HG03460 (cell line): ENCODE results near the gene TFAP2C.

Experiments used
- ATAC-seq: cut with Tn5 transposase; IDR thresholded peaks from one replicate; pipeline ENCODE4 v1.9.1; 2021; ENCODE audit not compliant: unreplicated experiment

The TFAP2C gene

DNA sequence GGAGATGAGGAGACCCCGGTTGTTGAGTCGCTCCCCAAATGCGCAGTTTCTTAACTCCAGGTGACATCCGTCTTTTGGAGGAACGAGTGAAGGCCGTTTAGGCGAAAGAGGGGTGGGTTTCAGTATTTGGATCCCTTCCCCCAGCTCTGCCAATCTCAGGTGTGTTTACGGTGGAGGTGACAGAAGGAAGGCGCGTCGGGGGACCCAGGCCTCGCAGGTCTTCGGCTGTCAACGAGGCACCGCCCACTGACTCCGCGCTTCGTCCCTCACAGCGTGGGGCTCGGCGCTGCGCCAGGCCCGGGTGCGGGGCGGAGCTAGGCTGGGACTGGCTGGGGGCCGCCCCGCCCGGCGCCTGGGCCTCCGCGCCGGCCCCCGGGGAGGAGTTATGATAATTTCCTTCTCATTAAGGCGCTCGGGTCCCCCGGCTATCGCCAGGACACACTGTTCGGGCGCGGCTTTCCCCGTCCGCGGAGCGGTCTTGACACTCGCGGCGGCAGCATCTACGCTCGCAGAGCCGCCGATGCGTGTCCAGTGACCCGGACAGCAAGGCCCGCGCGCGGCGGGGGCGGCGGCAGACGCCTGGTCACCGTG is at the start of gene TFAP2C:
TFAP2C (plus strand) TSS at position 434 of the 591 bp plus-strand sequence. CDS start 239 bp downstream, outside the sequence.
- ATAC-seq, result no peak

DNA sequence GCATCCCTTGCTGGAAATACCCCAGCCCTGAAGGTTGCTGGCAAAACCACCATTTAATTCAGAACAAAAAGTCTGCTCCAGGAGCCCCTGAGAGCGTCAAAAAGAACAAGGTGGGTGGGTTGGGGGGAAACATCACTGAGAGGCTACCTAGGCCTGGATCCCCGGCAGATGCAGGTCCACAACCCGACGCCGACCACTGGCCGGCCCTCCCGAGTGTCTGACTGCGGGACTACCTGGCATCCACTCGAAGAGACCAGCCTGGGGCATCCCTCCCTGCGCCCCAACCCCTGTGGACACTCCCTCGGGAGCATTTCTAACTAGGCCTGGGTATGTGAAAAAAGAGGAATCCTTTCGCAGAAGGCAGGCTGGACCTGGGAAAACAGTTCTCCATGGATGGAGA is 48.9 kb upstream of the TFAP2C start:
- no peak for ATAC-seq

DNA sequence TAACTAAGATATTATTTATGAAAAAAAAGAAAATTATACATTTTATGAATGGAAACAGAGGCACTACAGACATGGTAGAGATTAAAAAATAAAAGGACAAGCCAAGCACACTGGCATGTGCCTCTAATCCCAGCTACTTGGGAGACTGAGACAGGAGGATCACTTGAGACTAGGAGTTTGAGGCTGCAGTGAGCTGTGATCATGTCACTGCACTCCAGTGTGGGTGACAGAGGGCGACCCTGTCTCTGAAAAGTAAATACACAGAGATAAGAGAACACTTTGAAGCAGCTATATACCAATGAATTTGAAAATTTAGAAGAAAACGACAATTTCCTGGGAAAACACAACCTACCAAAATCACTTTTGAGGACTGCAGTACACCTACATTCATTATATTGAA is 47.4 kb upstream of the TFAP2C start:
- ATAC-seq, result no peak

DNA sequence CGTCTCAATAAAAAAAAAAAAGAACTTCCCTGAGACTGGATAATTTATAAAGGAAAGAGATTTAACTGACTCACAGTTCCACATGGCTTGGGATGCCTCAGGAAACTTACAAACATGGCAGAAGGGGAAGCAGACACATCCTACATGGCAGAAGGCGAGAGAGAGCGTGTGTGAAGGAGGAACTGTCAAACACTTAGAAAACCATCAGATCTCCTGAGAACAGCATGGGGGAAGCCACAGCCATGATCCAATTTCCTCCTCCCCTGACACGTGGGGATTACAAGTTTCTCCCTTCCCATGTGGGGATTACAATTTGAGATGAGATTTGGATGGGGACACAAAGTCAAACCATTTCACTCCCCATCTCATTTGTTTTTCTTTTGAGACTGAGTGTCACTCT is 46.6 kb upstream of the TFAP2C start:
- ATAC-seq, result no peak

DNA sequence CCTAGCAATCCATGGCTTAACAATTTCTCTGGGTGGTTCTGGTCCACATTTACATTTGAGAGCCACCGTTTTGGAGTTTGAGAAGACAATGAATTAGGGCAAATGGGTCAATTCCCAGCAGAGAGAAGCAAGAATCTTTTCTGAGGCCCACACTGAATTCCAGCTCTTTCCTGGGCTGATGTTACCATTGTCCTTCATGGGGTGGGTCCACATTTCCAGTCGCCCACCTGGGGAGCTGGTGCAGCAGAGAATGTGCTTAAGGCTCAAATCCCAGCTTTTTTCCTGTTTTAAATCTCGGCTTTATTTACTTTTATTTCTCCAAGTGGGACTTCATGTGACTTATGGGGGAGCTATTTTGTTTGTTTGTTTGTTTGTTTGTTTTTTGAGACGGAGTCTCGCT is 44.2 kb upstream of the TFAP2C start:
- no peak for ATAC-seq

DNA sequence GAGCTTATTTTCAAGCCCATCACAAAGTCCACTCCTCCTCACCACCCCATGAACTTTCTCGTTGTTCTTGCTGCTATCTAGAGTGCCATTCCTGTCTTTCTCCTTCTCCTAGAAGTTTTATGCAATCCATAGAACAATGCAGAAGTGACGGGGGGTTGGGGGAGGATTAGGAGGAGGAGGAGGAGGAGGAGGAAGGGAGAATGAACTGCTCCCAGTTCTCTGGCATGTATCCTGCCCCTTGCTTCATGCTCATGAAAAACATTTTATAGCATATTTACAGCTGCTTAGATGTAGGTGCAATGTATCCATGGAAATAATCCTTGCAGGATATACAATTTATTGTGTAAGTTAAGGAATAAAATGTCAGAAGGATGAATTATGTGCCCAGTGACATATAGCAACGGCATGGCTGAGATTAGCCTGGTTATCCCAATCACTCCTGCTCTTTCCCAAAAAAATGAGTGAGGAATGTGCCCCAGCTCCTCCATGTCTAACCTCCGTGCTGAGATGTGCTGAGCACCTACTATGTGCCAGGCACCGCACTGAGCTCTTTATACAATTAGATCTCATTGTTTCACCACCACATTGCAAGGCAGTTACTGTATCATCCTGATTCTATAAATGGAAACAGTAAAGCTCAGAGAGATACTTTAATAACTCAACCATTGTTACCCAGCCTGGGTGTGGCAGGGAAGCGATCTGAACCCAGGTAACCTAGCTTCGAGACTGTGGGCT is 41.6 kb upstream of the TFAP2C start:
- ATAC-seq, result no peak

DNA sequence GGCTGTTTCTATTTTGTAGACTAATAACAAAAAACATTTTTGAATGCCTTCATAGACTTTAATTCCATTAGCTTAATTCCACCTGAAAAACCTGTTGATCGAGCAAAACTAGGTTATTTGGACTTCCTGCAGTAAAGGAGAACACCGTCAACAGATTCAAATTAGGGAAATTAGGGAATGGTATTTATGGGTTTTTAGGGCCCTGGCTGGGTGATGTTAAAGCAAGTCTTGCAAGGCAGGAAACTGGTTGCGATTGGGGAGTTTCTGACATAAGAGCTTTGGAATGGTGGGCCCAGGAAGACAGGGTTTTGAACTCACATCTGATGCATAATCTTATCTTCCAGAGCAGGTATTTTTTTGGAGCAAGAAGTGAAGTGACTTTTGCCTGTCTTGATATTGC is 40.1 kb upstream of the TFAP2C start:
- ATAC-seq, result no peak

DNA sequence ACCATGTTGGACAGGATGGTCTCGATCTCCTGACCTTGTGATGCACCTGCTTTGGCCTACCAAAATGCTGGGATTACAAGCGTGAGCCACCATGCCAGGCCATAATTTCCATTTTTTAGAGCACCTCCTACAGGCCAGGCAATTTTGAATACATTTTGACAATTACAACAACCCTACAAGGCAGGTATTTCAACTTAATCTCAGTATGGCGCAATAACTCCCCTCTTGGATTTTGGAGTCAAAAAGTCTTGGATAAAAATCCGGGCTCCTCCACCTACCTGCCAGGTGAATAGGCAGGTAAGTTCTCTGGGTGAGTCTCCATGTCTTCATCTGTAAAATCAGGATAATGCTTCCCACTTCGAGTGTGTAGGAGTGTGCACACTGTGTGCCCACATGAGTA is 39.5 kb upstream of the TFAP2C start:
- no peak for ATAC-seq

DNA sequence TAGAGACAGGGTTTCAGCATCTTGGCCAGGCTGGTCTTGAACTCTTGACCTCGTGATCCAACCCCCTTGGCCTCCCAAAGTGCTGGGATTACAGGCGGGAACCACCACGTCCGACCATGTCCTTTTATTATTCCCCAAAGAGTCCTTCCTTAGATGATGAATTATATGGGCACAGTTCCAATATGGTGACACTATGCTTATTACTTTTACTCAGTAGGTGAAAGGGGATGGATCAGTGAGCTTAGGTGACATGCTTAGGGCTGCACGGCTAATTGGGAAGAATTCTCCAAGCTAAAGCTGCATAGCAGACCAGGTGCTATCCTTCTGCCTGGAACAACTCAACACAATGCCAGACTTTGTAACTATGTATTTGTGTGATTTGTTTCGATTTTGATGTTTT is 38.2 kb upstream of the TFAP2C start:
- no peak for ATAC-seq

DNA sequence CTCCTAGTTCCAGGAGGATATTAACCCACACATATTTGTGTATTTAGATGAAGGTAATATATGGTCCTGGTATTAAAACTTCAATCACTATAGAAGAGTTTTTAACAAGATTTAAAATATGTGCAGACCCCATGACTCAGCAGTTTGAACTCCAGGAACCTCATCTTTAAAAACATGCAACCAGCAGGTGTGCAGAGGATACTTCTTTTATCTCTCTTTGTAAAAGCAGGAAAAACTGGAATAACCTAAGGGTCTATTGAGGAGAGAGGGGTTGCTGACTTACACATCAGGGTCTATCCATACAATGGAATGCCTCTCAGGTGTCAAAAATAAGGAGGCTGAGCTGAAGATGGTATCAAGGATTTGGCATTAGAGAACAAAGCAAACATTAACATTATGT is 36.9 kb upstream of the TFAP2C start:
- no peak for ATAC-seq

DNA sequence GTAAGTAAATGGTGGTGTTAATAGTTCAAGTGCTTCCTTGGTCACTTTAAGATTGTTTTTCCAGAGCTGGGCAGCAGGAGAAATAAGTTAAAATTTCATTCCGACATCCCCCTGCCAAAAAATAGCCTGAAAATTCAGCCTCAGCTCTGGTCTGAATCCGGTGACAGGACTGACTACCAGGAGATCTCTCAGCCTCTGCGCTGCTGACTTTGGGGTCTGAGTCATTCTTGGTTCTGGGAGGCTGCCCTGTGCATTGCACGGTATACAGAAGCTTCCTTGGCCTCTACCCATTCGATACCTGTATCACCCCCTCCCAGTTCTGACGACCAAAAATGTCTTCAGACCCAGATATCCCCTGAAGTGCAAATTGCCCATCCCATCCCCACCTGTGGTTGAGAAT is 36.3 kb upstream of the TFAP2C start:
- no peak for ATAC-seq

DNA sequence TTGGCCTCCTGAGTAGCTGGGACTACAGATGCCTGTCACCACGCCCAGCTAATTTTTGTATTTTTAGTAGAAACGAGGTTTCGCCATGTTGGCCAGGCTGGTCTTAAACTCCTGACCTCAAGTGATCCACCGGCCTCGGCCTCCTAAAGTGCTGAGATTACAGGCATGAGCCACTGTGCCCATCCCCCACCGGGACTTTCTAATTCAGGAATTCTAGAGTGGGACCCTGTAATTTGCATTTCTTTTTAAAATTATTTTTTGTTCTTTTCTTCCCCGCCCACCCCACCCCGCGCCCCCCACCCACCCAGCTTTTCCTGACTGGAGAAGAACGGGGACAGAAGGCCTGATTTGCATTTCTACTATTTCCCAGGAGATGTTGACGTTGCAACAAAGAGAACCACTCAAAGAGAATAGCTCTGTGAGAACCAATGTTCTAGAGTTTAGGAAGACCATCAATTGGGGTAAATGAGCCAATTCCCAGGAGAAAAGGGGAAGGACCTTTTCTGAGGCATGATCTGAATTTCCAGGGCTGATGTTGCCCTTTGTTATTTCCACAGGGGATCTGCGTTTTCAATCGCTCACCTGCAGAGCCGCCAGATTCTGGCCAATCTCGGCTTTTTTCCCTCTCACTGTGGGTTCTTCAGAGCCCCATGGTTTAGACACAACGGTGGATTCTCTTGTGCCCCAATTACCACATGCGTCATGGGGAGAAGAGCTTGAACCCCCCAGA is 33.2 kb upstream of the TFAP2C start:
- no peak for ATAC-seq

DNA sequence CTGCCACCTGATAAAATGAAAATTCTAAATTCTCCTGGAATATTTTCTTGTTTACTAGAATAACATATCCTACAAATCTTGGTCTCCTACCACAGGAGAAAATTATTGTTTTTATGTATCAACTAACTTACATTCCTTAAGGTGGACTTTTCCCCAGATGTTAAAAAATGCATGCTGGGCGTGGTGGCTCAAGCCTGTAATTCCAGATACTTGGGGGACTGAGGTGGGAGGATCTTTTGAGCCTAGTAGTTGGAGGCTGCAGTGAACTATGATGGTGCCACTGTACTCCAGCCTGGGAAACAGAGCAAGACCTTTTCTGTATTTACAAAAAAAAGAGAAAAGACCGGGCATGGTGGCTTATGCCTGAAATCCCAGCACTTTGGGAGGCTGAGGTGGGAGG is 27.9 kb upstream of the TFAP2C start:
- ATAC-seq, result no peak

DNA sequence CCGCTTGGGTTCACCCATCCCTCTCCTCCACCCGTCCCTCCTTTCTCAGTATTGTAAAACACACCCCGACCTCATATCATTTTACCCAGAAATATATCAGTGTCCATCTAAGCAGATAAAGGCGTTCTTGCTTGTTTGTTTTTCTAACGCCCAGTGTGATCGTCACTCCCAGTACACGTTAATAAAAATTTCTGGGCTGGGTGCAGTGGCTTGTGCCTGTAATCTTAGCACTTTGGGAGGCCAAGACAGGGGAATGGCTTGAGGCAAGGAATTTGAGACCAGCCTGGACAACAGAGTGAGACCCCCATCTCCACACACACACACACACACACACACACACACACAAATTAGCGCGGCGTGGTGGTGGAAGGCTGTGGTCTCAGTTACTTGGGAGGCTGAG is 24.4 kb upstream of the TFAP2C start:
- ATAC-seq, result no peak

DNA sequence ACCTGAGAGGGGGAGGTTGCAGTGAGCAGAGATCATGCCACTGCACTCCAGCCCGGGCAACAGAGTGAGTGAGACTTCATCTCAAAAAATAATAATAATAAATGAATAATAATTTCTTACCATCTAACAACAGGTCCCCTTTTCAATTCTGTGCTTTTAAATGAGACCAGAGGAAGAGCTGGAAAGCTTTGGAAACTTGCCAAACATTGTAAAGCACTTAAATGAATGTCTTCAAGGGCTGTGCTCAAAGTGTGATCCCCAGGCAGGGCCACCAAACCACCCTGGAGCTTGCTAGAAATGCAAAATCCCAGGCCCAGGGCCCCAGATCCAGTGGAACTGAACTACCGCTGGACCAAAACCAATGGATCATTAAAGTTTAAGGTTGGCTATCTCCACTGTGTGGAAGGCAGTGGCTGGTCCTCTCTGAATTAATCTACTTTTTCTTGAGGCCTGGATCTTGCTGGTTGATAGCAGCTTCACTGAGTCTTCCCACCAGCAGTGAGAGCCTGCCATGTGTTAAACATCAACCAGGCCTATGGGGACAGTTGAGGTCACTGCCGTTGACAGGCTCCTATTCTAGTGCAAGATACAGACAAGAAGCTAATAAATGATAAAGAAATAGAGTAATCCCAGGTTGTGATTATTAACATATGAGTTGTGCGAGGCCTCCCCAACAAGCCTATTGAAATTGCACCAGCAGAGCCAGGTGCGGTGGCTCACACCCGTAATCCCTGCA is 23.7 kb upstream of the TFAP2C start:
- ATAC-seq, result no peak

DNA sequence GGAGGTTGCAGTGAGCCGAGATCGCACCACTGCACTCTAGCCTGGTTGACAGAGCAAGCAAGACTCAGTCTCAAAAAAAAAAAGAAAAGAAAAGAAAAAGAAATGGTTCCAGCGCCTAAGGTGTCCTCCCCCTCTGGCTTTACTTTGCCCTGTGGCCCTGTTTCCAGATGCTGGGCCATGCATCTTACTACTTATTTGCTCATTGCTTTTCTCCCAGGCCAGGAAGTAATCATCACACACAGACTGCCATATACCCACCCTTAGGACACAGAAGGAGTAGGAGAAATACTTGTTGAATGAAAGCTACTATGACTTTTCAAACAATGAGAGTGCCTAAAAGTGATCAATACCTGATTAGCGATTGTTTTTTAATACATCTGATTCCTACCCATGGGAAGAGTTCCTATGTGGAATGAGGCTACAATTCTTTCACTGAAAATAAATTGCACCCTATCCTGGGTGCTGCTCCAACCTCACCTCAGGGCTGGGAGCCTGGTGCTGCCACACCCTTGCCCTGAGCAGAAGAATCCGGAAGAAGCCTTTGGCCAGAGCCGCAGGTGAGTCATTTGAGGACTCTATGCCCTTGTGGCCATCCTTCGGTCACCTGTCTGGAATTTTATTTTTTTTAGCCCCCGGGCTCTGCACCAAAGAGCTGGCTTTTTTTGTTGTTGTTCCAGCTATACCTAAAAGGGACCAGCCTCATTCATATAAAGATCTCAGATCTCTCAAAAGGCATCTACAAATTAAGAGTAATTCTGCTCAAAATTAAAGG is 22.7 kb upstream of the TFAP2C start:
- no peak for ATAC-seq

DNA sequence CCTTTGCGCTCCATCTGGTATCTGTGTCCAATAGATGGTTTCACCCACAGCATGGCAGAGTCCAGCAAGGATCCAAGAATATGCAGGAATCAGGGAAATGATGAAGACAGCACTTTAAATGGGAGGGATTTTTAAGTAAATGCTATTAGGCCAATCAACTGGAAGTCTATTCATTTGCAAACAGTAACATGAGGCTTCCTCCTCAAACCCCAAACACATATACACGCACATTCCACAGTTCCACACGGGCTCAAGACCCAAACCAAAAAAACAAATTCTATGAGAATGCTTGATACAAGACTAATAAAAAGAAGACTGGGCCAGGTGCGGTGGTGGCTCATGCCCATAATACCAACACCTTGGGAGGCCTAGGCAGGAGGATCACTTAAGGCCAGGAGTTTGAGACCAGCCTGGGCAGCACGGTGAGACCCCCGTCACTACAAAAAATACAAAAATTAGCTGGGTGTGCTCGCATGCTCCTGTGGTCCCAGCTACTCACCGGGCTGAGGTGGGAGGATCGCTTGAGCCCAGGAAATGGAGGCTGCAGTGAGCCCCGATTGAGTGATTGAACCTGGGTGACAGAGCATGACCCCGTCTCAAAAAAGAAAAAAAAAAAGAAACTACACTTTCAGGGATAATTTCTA is 21.9 kb upstream of the TFAP2C start:
- ATAC-seq, result no peak

DNA sequence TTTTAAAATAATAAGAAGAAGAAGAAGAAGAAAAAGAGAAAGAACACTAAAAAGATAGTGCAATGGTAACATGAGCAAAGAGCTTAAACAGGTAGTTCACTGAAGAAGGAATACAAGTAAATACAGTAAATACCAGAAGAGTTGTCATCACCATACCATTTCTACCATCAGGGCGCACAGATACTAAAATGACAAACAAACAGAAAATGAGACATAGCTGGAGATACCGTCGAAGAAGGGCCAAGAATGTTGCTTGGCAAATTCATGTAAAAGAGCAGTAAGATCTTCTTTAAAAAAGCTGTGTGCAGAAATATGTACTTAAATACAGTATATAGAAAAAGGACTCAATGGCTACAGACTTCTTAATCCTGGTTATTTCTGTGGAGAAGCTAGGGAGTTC is 20.7 kb upstream of the TFAP2C start:
- no peak for ATAC-seq

DNA sequence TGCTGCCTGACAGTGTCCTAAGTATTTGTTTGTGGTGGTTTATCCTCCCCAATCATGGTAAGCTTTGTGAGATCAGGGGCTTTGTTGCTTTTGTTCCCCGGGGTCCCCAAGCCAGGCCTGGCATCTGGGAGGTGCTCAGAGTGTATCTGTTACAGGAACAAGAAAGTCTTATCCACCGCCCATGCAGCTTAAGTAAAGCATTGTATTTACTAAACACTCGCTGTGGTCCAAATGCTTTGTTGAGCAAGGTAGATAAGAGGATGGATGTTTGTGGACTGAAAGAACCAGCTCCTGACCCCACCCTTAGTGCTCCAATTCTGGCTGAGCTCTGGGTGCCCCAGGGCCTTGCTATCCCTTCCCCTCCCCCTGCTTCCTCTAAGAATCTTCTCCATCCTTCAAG is 19.8 kb upstream of the TFAP2C start:
- no peak for ATAC-seq

DNA sequence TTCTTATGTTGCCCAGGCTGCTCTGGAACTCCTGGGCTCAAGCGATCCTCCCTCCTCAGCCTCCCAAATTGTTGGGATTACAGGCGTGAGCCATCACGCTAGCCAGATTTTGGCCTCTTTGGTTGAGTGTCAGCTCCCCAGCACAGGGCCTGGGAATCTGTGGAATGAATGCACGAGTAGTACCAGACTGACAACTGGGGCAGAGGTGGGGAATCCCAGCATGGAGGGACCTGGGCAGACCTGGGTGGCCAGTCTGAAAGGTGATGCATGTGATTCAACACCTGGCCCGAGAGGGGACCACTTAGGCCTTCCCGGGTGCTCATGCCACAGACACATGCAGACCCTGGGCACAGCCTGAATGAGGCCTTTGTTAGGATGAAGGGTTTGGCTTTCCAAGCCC is 19.0 kb upstream of the TFAP2C start:
- ATAC-seq, result no peak
